Erythroblast (primary cell): ENCODE results near the gene KCNMA1.

ENCODE experiments used
- GATA1 ChIP-seq: IDR thresholded peaks from 2 replicates; pipeline ENCODE4 v1.6.1; 2011; ENCODE audit warnings: low read depth, mild to moderate bottlenecking, control low read depth, low read length, moderate library complexity
- POLR2A ChIP-seq: IDR thresholded peaks from 2 replicates; pipeline ENCODE4 v1.6.1; 2011; ENCODE audit warnings: mild to moderate bottlenecking, low read length

DNA sequence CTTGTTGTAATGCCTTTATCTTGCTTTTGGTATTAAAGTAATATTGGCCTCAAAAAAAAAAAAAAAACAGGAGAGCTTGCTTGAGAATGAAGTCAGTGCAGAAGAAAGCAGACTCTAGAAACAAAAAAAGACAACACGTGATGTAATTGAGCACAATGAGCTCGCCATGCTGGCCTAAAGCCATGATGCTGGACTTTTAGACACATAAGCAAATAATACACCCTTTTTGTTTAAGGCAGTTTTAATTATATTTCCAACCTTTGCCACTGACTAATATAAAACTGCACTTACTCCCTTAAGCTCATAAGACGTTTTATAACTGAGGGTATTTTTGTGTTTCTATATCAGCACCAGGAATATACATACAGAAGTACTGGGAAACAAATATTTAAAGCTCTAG is 798.3 kb downstream of the KCNMA1 start:
- TF ChIP-seq POLR2A (no peak), GATA1 (no peak)
